ENCODE measurements around the gene NDUFAF2.

GRCh38 chr5:60927450-60927849 lies 17.6 kb upstream of the NDUFAF2 start:
- TF ChIP-seq CTCF (IDR thresholded peaks at IDR 0.05; ENCODE audit: insufficient read depth, low read depth, low read length) (no peak), EZH2 (IDR thresholded peaks at IDR 0.05; ENCODE audit: insufficient read depth, low read length) (no peak)
